HS-5 (cell line): ENCODE measurements around the gene ZFP2.
"Not testable (repeated sequence)": the region's sequence is repeated elsewhere in the genome, so short reads cannot be mapped to it uniquely, and the experiment has no call there.

Source experiments
- DNase-seq: peaks from one replicate; pipeline ENCODE4 v3.0.0-alpha.2; 2012; ENCODE audit warnings: low read depth

ZFP2 gene

DNA sequence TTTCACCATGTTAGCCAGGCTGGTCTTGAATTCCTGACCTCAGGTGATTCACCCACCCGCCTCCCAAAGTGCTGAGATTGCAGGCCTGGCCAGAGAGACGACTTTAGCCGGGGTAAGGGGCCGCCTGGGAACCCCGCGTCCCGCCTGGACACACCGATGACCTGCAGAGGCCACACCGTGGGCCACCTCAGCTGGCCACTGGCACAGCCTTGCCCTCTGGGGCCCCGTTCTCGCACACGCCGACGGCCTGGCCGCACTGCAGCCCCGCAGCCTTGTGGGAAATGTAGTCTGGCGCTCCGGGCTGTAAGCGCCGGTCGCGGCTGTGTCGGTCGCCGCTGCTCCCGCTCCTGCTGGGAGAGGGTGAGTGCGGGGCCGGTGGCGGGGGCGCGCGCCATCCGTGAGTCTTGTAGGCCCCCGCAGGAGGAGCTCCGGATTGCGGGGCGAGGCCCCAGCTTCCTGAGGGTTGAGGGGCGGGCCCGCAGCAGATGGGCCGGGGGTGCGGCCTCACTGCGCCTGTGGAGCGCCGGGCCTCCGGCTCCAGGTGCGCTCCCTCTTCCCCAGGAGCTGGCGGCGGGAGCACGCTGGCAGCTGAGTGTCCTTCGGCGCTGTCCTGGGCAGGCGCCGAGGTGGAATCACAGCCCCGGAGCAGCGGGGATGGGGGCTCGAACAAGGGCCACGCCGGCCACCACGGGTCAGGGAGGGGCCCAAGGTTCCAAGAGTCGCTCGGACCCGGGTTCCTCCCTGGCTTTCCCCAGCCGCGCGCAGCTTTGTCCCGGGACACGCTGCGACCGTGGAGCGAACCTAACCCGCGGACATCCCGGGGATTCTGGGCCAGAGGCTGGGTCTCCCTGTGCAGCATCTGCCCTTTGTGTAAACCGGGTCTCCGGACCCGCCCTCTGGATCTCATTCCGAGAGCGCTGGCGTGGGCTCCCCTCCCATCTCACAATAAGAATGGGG, at the start of gene ZFP2:
ZFP2 (plus strand) TSS at position 299 of the 957 bp plus-strand sequence. CDS start 35,401 bp downstream, outside the sequence.
- DNase-seq: no peak

DNA sequence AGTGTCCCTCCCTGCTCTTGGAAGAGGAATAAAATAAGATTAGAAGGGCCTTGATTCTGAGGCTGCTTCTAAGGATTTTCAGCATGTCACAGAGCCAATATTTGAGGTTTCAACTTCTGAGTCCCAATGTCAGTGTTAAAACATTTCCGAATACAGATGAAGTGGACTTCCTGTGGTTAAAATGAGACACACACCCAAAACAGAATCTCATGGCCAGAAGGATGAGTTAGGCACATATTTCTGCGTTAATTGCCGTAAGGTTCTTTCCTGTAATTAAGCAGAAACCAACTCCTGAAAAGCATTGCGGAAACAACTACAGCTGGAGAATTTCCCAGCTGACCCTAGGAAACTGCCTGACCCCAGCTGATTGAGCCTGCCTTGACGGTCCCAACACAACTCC, 46.4 kb upstream of the ZFP2 start:
- no peak for DNase-seq

DNA sequence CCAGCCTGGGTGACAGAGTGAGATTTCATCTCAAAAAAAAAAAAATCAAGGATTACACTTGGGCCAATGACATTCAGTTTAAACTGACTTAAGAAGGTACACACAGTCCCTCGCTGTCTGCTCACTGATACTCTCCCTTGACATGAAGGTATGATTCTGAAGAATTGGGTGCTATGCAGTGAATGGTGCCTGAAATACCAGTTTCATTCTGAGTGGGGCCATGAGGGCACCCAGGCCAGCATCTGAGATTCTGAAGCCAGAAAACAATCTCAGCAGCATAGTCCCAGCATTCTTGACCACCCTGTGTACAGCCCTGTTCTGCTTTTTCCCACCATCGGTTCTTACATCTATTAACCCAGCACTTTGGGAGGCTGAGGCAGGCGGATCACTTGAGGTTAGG, 43.8 kb upstream of the ZFP2 start:
- DNase-seq: no peak

DNA sequence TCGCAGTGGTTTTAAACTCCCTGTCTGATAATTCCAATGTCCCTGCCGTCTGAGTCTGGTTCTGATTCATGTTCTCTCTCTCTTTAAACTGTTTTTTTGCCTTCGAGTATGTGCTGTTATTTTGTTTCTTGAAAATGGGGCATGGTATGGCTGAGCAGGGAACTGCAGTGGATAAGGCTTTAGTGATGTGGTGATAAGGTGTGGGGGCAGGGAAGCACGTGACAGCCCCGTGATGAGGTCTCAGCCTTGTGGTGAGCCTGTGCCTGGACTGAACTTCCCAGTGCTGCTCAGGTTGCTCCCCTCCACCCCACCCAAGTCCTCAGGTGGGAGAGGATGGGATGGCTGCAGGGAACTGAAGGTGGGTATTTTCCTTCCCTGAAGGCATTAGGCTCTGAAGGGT, 41.4 kb upstream of the ZFP2 start:
- DNase-seq: no peak

DNA sequence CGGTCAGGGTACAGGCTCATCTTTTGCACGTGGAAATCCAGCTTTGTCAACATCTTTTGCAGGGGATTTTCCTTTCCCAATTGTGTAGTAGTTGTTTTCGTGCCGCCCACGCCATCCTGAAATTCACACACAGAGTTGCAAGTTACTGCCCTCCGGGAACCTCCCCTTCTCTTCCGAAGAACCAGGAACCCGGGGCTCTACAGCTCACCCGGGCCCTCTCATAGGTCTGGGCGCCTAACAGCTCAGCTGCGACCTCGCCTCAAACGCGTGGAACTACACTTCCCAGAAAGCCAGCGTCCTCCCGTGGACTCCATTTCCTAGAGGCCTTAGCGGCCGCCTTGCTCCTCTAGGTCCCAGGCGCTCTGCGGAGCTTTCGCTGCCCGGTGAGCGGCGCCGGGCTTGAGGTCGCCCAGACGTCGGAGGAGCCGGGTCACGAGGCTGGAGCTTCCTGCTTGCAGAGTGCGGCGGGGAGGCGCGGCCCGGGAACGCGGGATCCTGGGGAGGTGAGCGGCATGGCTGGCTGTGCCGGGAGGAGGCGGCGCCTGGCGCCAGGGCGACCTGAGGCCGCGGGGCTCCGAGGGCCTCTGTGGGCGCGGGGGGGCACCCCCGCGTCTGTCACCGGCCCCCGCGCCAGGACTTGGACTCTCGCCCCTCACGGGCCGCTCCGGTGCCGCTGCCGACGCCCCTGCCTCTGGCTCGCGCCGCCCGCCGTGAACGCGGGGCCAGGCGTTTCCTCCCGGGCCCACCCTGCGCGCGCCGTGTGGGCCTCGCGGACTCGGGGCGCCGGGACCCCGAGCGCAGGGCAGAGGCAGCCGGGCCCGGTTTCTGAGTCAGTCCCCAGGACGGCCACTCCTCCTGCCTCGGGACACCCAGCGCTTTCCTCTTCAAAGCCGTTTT, 35.8 kb upstream of the ZFP2 start, which contains the start of gene ZNF354B:
ZNF354B (plus strand) TSS at position 329 of the 897 bp plus-strand sequence. CDS start 1,095 bp downstream, outside the sequence.
- peak; percentile 79 for DNase-seq

DNA sequence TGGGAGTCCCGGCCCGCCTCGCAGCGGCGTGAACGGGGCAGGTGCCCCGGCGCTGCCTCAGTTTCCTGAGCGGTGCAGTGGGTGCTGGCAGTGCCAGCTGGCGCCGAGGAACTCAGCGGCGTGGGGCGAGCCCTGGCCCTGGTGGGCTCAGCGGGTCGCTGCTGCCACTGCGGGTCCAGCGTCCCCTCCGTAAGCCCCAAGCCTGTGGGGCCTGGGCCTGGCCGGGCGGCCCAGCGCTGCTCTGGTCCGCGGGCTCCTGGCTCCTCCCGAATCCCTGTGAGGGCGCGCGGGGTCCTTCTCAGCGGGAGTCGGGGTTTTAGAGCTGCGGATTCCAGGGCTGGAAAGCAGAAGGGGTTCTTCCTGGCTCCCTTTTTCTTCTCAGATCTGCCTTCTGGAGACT, 35.1 kb upstream of the ZFP2 start:
- DNase-seq: not testable (repeated sequence)

DNA sequence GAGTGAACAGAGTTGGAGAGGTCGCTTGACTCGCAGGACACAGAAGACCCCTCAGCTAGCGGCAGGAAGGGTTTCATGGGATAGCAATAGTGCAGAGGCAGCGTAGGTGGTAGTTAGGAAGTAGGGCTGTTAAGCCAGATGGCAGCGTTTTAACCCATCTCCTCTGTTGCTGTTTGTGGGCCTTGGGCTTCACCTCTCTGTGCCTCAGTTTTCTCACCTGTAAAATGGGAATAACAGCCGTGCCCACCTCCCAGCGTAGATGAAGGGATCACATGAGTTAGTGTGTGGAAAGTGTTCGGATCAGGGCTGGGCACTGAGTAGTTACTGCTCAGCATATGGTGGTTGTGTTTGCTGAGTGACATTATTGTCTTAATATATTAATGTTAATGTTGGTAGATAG, 34.1 kb upstream of the ZFP2 start:
- no peak for DNase-seq

DNA sequence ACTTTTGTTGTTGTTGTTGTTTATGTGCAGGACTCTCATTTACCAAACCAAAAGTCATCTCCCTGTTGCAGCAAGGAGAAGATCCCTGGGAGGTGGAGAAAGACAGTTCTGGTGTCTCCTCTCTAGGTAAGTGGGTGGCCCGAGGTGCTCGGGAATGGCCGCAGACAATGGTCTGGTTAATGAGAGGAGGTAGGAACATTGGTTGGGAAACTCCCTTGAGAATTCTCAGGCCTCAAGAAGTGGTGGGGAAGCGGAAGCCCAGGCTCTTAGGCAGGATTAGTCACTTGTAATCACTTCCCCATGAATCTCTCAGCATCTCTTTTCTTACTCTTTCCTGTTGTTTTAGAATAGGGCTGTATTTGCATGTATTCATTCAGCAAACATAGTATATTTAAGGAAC, 28.8 kb upstream of the ZFP2 start:
- DNase-seq: no peak

DNA sequence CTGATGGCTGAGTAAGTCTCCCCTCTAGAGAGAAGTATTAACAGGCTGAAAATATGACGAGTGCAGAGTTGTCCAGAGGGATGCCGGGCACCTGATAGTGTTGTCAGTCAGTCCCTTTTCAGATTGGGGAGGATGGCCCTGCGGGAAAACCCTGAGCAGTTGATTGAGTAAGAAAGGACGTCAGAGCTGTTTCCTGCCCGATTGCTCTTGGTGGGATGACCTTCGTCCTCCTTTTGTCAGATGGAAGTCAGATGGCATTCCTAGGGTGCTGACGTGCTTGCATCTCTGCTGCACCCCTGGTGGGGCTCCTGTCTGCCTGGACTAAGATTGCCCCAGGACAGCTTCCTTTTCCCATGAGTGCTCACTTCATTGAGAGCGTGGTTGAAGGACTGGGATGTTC, 26.1 kb upstream of the ZFP2 start:
- no peak for DNase-seq

DNA sequence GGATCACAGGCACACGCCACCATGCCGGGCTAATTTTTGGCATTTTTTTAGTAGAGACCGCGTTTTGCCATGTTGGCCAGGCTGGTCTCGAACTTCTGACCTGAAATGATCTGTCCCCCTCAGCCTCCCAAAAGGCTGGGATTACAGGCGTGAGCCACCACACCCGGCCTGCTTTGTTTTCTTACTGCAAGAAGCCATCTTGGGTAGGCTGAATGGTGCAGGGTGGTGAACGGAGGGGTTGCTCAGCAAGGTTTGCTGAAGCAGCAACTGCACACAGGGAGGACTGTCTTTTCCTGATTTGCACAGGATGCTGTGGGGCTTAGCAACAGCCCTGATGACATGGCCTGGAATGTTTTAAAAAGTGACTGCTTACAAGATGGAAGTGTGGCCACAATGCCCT, 25.3 kb upstream of the ZFP2 start:
- no peak for DNase-seq

DNA sequence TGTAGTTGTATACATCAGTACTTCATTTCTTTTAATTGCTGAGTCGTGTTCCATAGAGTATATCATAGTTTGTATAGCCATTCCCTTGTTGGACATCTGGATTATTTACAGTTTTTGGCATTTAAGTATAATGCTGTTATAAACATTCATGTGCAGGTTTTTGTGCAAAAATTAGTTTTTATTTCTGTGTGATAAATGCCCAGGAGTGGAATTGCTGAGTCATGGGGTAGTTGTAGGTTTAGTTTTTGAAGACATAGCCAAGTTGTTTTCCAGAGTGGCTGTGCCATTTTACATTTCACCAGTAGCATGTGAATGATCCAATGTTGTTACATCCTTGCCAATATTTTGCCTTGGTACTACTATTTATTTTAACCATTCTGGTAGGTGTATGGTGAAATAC, 23.4 kb upstream of the ZFP2 start:
- no peak for DNase-seq

DNA sequence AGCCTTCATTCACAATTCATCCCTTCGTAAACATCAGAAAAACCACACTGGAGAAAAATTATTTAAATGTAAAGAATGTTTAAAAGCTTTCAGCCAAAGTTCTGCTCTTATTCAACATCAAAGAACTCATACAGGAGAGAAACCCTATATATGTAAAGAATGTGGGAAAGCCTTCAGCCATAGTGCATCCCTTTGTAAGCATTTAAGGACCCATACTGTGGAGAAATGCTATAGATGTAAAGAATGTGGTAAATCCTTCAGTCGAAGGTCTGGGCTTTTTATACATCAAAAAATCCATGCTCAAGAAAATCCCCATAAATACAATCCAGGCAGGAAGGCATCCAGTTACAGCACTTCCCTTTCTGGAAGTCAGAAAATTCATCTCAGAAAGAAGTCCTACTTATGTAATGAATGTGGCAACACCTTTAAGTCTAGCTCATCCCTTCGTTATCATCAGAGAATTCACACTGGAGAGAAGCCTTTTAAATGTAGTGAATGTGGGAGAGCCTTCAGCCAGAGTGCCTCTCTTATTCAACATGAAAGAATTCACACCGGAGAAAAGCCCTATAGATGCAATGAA, 12.5 kb upstream of the ZFP2 start:
- DNase-seq: not testable (repeated sequence)

DNA sequence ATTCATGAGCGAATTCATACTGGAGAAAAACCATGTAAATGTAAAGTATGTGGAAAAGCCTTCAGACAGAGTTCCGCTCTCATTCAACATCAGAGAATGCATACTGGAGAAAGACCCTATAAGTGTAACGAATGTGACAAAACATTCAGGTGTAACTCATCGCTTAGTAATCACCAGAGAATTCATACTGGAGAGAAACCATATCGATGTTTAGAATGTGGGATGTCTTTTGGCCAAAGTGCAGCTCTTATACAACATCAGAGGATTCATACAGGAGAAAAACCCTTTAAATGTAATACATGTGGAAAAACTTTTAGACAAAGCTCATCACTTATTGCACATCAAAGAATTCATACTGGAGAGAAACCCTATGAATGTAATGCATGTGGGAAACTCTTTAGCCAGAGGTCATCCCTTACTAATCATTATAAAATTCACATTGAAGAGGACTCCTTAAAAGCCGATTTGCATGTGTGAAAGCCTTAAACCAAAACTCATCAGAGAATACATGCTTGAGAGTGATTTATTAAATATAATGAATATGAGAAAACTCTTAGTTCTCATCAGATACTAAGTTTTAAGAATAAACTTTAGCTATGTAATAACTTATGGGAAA, 11.8 kb upstream of the ZFP2 start:
- no peak for DNase-seq

DNA sequence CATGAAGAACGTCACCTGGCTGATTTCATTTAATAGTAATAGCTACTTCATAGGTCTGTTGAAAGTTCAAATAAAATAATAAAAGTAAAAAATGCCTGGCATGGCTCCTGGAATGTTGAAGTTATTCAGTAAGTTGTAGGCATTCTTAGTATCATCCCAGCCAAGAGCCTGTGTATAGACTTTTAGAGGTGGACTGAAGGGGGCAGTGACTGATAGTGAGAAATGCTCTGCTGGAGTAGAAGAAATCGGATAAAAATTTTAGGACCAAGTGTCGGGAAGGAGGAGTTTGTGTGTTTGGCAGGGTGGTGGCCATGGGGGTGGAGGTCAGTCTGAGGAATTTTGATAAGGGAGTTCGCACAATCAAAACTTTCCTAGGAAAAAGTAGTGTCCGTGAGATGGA, 3.6 kb downstream of the ZFP2 start:
- no peak for DNase-seq

DNA sequence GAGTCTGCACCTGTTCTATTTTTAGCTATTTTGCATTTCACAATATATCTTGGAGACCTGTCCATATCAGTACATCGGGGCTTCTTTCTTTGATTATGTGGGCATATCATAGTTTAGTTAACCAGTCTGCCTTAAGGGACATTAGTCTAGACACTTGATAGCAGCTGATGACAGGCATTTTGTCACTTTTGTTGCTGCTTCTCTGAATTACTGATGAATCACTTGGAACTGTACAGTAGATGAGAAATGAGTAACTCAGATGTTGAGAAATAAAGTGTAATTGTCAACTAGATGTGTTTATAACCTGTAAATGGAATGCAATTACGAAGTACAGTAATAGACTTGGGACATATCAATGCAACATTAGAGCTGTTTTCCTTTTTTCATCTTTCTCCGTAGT, 7.1 kb downstream of the ZFP2 start:
- no peak for DNase-seq

DNA sequence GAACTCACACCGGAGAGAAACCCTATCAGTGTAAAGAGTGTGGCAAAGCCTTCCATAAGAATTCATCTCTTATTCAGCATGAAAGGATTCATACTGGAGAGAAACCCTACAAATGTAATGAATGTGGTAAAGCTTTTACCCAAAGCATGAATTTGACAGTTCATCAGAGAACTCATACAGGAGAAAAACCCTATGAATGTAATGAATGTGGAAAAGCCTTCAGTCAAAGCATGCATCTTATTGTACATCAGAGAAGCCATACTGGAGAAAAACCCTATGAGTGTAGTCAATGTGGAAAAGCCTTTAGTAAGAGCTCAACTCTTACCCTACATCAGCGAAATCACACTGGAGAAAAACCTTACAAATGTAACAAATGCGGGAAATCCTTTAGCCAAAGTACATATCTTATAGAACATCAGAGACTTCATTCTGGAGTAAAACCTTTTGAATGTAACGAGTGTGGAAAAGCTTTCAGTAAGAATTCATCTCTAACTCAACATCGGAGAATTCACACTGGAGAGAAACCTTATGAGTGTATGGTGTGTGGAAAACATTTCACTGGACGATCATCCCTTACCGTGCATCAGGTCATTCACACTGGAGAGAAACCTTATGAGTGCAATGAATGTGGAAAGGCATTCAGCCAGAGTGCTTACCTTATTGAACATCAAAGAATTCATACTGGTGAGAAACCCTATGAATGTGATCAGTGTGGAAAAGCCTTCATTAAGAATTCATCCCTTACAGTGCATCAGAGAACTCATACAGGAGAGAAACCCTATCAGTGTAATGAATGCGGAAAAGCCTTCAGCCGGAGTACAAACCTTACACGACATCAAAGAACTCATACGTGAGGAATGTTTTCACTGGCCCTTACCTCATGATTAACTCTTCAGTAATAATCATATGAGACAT, 36.4 kb downstream of the ZFP2 start:
- no peak for DNase-seq

DNA sequence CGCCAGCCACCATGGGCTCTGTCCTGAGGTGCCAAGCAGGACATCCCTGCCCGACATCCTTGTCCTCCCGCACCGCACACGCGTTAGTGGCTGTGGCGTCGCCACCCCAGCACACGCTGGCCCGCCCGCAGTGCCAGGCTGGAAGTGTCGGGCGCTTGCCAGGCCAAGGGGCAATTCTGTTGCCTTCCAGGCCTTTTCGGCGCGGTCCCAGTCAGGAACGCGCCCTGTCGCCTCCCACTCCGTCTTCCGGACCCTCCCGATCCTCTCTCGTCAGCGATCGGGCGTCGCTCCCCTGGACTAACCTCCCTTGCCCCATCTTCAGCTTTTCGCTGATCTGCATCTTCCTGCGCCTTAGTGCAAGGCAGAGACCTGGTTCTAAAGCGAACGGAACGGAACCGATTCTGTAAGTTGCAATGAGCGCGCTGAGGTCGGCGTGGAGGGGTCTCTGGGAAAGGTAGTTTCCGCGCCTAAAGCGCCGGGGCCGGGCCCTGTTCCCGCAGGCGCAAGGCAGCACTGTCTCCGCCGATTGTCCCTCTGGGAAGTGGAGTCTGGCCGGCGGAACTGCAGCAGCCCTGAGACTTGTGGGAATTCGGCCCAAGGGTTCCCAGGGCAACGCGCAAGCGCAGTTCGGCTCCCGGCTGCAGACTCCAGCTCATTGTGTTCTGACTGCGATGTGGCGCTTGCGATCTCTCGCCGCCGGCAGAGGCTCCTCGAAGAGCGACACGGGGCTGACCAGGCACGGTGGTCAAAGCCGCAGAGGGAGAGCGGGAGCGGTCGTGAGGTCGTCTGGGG, 45.1 kb downstream of the ZFP2 start, which contains the start of gene ZNF454:
ZNF454 (plus strand) TSS at position 630 of the 792 bp plus-strand sequence. CDS start 1,594 bp downstream, outside the sequence.
- DNase-seq: no peak

DNA sequence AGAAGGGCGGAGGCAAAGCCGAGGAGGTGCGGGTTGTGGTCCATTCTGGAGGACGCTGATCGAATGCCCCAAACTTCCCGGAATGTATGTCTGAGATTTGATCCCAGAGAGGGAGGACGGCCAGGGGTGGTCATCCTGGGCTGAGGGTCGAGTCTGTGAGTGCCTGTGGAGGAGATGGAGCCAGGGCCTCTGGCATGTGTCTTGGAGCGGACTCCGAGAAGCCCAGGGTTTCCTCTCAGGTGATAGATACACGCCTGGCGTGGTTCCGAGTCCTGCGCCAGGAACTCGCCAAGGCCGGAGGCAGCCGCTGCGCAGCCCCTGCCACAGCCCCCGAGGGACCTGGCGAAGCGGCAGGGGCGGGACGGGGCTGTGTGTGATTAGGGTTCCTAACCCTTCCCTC, 45.6 kb downstream of the ZFP2 start:
- DNase-seq: no peak

DNA sequence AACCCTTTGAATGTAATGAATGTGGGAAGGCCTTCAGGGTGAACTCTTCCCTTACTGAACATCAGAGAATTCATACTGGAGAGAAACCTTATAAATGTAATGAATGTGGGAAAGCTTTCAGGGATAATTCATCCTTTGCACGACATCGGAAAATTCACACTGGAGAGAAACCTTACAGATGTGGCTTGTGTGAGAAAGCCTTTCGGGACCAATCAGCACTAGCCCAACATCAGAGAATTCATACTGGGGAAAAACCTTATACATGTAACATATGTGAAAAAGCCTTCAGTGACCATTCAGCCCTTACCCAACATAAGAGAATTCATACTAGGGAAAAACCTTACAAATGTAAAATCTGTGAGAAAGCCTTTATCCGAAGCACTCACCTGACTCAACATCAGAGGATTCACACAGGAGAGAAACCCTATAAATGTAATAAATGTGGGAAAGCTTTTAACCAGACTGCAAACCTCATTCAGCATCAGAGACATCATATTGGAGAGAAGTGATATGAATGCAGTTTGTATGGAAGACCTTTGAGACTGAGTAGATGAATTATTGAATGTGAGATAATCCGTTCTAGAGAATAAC, 69.8 kb downstream of the ZFP2 start:
- DNase-seq: no peak
